HFF-Myc (cell line): ENCODE data around the gene DLGAP1.

Experiments used
- DNase-seq: peaks from one replicate; pipeline ENCODE4 v3.0.0-alpha.2; 2011; ENCODE audit warnings: low read depth; ENCODE audit errors: extremely low read depth
- H3K4me3 ChIP-seq: replicated peaks from 2 replicates; pipeline ENCODE4 v1.5.1; 2011; ENCODE audit warnings: low read depth, mild to moderate bottlenecking, control low read depth, low read length
- CTCF ChIP-seq: IDR thresholded peaks from 2 replicates; pipeline ENCODE4 v1.5.1; 2012; ENCODE audit warnings: mild to moderate bottlenecking, low read depth, low read length, control low read depth; ENCODE audit errors: missing control alignments

The DLGAP1 gene

GRCh38 chr18:4416976-4417375, 38.1 kb downstream of the DLGAP1 start:
- no peak for DNase-seq
- TF ChIP-seq CTCF, result no peak
- no peak overlapping the region for H3K4me3 ChIP-seq

DNA sequence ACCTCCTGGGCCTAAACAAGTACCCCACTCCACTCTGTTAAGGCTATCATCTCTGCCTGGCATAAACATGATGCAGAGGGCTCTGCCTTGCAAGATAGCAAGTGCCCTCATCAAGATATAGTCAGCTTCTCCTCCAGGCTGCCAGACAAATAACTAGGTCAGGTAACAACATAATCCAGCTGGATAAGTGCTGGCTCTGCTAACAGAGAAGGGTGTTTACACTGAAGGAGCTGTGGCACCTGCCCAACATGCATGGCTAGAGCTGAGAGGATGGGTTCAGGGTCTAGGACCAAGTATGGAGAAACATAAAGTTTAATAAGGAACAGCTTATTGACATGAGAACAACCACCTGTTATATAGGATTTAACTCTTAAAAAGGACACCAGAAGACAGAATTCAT, 42.8 kb downstream of the DLGAP1 start:
- no peak for TF ChIP-seq CTCF
- no peak for DNase-seq
- no peak overlapping the region for H3K4me3 ChIP-seq

- DNase-seq, result no peak
- H3K4me3 ChIP-seq, result no peak overlapping the region
- no peak for TF ChIP-seq CTCF
Measured at GRCh38 chr18:4406856-4407255, 48.3 kb downstream of the DLGAP1 start.

- TF ChIP-seq CTCF, result no peak
- no peak overlapping the region for H3K4me3 ChIP-seq
- no peak for DNase-seq
Measured at GRCh38 chr18:4405965-4406364, 49.1 kb downstream of the DLGAP1 start.

GRCh38 chr18:4403836-4404235, 51.3 kb downstream of the DLGAP1 start:
- TF ChIP-seq CTCF, result no peak
- no peak for DNase-seq
- H3K4me3 ChIP-seq, result no peak overlapping the region

DNA sequence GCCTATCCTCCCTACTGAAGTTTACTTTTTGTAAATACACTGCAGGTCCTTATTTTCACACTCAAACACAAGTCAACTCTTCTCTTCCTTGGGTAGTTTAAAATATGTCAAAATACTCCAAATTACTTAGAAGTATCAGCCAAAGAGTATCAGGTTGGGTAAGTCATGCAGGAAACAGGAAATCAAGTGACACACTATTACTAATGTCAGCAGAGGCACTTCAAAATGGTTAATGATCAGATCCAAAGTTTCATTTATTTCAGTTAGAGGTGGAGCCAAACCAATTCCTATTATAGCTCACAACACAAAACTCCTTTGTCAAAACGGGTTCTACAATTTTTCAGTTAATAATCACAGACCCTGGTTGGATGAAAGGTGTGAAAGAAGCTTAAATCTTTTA, 54.2 kb downstream of the DLGAP1 start:
- no peak for TF ChIP-seq CTCF
- no peak for DNase-seq
- no peak overlapping the region for H3K4me3 ChIP-seq

GRCh38 chr18:4399929-4400328, 55.2 kb downstream of the DLGAP1 start:
- no peak overlapping the region for H3K4me3 ChIP-seq
- TF ChIP-seq CTCF, result no peak
- no peak for DNase-seq
